HepG2 (cell line): ENCODE measurements around the gene PPP1R13L. TPM values are rescaled to one million over a fixed set of nuclear protein-coding genes. Genes with fewer than 3 reads are reported as not detected.

Experiments
- BRD4 ChIP-seq: sonication (generic); formaldehyde crosslinking; IDR thresholded peaks from 2 replicates; pipeline ENCODE4 v1.4.0; 2020; ENCODE audit warnings: missing genetic modification reagents
- FOXA3 ChIP-seq: IDR thresholded peaks from 2 replicates; pipeline ENCODE4 v1.6.1; 2016; ENCODE audit warnings: missing genetic modification reagents, missing compliant biosample characterization
- FOXP1 ChIP-seq, 2 experiments: fragments of 450-650 bp in 1 of 2; IDR thresholded peaks; 2 replicates each; pipeline ENCODE4 v1.6.1; 2017 to 2018; ENCODE audit warnings: antibody characterized with exemption in 1 of 2
- KMT2A ChIP-seq: sonication (generic); formaldehyde crosslinking; IDR thresholded peaks from 2 replicates; pipeline ENCODE4 v1.4.0; 2020; ENCODE audit warnings: missing genetic modification reagents
- PLSCR1 ChIP-seq: sonication (generic); formaldehyde crosslinking; IDR thresholded peaks from 2 replicates; pipeline ENCODE4 v1.5.0; 2020; ENCODE audit warnings: missing genetic modification reagents, mild to moderate bottlenecking, borderline replicate concordance
- RAD21 ChIP-seq: fragments of 450-650 bp; formaldehyde crosslinking; IDR thresholded peaks from 2 replicates; pipeline ENCODE4 v1.5.0; 2020; ENCODE audit warnings: mild to moderate bottlenecking
- RXRB ChIP-seq: IDR thresholded peaks from 2 replicates; pipeline ENCODE4 v1.6.1; 2016; ENCODE audit warnings: borderline replicate concordance, missing genetic modification reagents, missing compliant biosample characterization
- SALL1 ChIP-seq: sonication (generic); formaldehyde crosslinking; IDR thresholded peaks from 2 replicates; pipeline ENCODE4 v1.8.0; 2022; ENCODE audit warnings: mild to moderate bottlenecking, missing genetic modification reagents
- SALL2 ChIP-seq: sonication (generic); formaldehyde crosslinking; IDR thresholded peaks from 2 replicates; pipeline ENCODE4 v1.8.1; 2023; ENCODE audit warnings: mild to moderate bottlenecking, missing genetic modification reagents, inconsistent platforms
- SIX4 ChIP-seq: sonication (generic); formaldehyde crosslinking; IDR thresholded peaks from 2 replicates; pipeline ENCODE4 v1.4.0; 2020; ENCODE audit warnings: missing genetic modification reagents
- SMC3 ChIP-seq: IDR thresholded peaks from 2 replicates; pipeline ENCODE4 v1.6.1; 2011; ENCODE audit warnings: low read length, improper control_type of control experiment
- STAG1 ChIP-seq: sonication (generic); formaldehyde crosslinking; IDR thresholded peaks from 2 replicates; pipeline ENCODE4 v1.4.0; 2020; ENCODE audit warnings: missing genetic modification reagents
- TEF ChIP-seq: sonication (generic); formaldehyde crosslinking; IDR thresholded peaks from 2 replicates; pipeline ENCODE4 v1.5.0; 2020; ENCODE audit warnings: missing genetic modification reagents
- TFE3 ChIP-seq: IDR thresholded peaks from 2 replicates; pipeline ENCODE4 v1.6.1; 2016
- ZBTB14 ChIP-seq: sonication (generic); formaldehyde crosslinking; IDR thresholded peaks from 2 replicates; pipeline ENCODE4 v1.4.0; 2020; ENCODE audit warnings: missing genetic modification reagents
- ZBTB49 ChIP-seq: sonication (generic); formaldehyde crosslinking; IDR thresholded peaks from 2 replicates; pipeline ENCODE4 v1.4.0; 2020; ENCODE audit warnings: missing genetic modification reagents, borderline replicate concordance
- ZFY ChIP-seq: sonication (generic); formaldehyde crosslinking; IDR thresholded peaks from 2 replicates; pipeline ENCODE4 v1.4.0; 2020; ENCODE audit warnings: missing genetic modification reagents
- ZNF382 ChIP-seq: sonication (generic); formaldehyde crosslinking; IDR thresholded peaks from 2 replicates; pipeline ENCODE4 v1.5.0; 2020; ENCODE audit warnings: missing genetic modification reagents, mild to moderate bottlenecking, borderline replicate concordance
- ZNF629 ChIP-seq: sonication (generic); formaldehyde crosslinking; conservative IDR thresholded peaks from 2 replicates; pipeline ENCODE4 v1.5.0; 2020; ENCODE audit warnings: missing genetic modification reagents
- ZNF850 ChIP-seq: sonication (generic); formaldehyde crosslinking; conservative IDR thresholded peaks from 2 replicates; pipeline ENCODE4 v1.9.0; 2021; ENCODE audit warnings: mild to moderate bottlenecking, missing genetic modification reagents
- ZNF878 ChIP-seq: sonication (generic); formaldehyde crosslinking; IDR thresholded peaks from 2 replicates; pipeline ENCODE4 v1.8.1; 2023; ENCODE audit warnings: mild to moderate bottlenecking, missing genetic modification reagents, moderate library complexity
- ZNF883 ChIP-seq: sonication (generic); formaldehyde crosslinking; IDR thresholded peaks from 2 replicates; pipeline ENCODE4 v1.5.1; 2020; ENCODE audit warnings: mild to moderate bottlenecking, missing genetic modification reagents; ENCODE audit errors: not compliant biosample characterization
- ZSCAN21 ChIP-seq: sonication (generic); formaldehyde crosslinking; IDR thresholded peaks from 2 replicates; pipeline ENCODE4 v1.8.0; 2022; ENCODE audit warnings: mild to moderate bottlenecking, missing genetic modification reagents, moderate library complexity, borderline replicate concordance
- ZSCAN5A ChIP-seq: sonication (generic); formaldehyde crosslinking; IDR thresholded peaks from 2 replicates; pipeline ENCODE4 v1.8.0; 2022; ENCODE audit warnings: mild to moderate bottlenecking, missing genetic modification reagents, borderline replicate concordance
- polyA plus RNA-seq, 8 experiments: library from polyadenylated mRNA; depleted of rRNA in 3 of 8; stranded (reverse) in 7 of 8; unstranded in 1 of 8; fragments of >200 nt; fragmentation: Illumina TruSeq in 4 of 8; extraction: Trizol in 4 of 8; gene quantifications; 2 replicates each; pipeline versions ENCODE4 v1.2.1 to v1.2.3, GENCODE V29; 2011 to 2016; ENCODE audit warnings: low read depth in 4 of 8, missing spikeins in 1 of 8, mixed read lengths in 1 of 8; ENCODE audit not compliant: insufficient read depth in 1 of 8
- total RNA-seq, 5 experiments: library from RNA; depleted of rRNA; stranded (reverse); fragments of >200 nt; fragmentation: Illumina TruSeq; extraction: Trizol; gene quantifications; 2 replicates each; pipeline ENCODE4 v1.2.3, GENCODE V29; 2016; ENCODE audit warnings: low read depth in 1 of 5

PPP1R13L gene
- total and polyA plus RNA-seq, 2 of the 13 experiments (the other 11 are each of a cell fraction or from before 2014, with no cell fraction given): 1.3 to 6.6 TPM

GRCh38 chr19:45446295-45446694, 41.4 kb upstream of the PPP1R13L start (continued):
- TF ChIP-seq TEF (CRISPR knock-in tag): no peak
- TF ChIP-seq SALL2 (CRISPR knock-in tag): no peak
- no peak for TF ChIP-seq ZNF883 (CRISPR knock-in tag)
- TF ChIP-seq TFE3: no peak
- TF ChIP-seq ZNF878 (CRISPR knock-in tag): no peak
- TF ChIP-seq ZBTB14 (CRISPR knock-in tag): 0 out of 2 replicates have a peak, but pooled peaks have one; percentile 24
- TF ChIP-seq RXRB (CRISPR knock-in tag): no peak
- no peak for TF ChIP-seq FOXP1 (IDR thresholded peaks at IDR 0.05)
- TF ChIP-seq FOXP1 (CRISPR knock-in tag; IDR thresholded peaks at IDR 0.05): no peak
- no peak for TF ChIP-seq PLSCR1 (CRISPR knock-in tag)
- no peak for TF ChIP-seq SIX4 (CRISPR knock-in tag)
- peak; percentile 99 for TF ChIP-seq ZNF629 (CRISPR knock-in tag)
- no peak for TF ChIP-seq SALL1 (CRISPR knock-in tag)
- peak; percentile 62 for TF ChIP-seq RAD21 (CRISPR knock-in tag)
- no peak for TF ChIP-seq BRD4 (CRISPR knock-in tag)
- 0 out of 2 replicates have a peak, but pooled peaks have one; percentile 30 for TF ChIP-seq ZFY (CRISPR knock-in tag)
- TF ChIP-seq SMC3: peak; percentile 44; the same call in 1 of the 2 replicates
- no peak for TF ChIP-seq ZNF382 (CRISPR knock-in tag)
- no peak for TF ChIP-seq FOXA3 (CRISPR knock-in tag)
- TF ChIP-seq STAG1 (CRISPR knock-in tag): peak; percentile 53
- no peak for TF ChIP-seq ZNF850 (CRISPR knock-in tag)
- no peak for TF ChIP-seq ZSCAN5A (CRISPR knock-in tag)
- TF ChIP-seq ZBTB49 (CRISPR knock-in tag): no peak
- TF ChIP-seq ZSCAN21 (CRISPR knock-in tag): no peak
- TF ChIP-seq KMT2A (CRISPR knock-in tag): no peak
